ENCODE data around the gene RGS3. TPM values are rescaled to one million over a fixed set of nuclear protein-coding genes. Genes with fewer than 3 reads are reported as not detected.

RGS3 gene
- polyA plus RNA-seq, 1 donor: 33.0 TPM

DNA sequence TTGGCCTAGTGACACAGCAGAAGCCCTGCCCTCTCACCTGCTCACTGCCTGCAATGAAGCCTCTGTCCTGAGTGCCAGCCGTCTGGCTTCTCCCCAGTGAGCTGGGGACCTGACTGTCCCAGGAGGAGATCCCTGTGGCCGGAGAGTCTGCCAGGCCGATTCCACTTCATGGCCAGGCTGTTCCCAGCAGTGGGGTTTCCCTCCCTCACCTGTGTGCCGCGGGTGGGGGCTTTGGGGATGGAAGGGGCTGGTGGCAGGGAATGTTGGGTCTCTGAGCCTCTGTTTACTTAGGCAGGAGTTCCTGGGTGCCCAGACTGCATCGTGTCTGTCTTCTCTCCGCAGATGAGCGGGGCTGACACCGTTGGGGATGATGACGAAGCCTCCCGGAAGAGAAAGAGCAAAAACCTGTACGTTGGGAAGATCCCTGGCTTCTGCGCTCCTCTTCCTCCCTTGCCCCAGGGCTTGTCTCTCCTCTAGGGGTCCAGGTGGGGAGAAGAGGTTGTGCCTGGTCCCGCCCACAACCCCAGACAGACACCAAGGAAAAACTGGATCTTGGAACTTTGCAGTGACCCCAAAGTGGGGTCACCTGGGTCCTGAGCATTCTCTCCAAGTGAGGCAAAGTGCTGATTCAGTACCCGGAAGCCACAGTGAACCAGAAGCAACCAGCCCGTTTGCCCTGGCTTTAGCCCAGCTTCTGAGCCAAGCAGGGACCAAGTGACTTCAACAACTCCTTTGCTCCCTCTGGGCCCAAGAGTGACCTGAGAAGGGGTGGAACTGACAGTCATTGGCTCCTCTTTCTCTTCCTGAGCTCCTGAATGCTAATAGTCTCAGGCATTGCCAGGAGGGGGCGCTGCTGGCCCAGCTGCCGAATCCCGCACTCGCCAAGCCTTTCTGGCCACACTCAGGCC lies 127.7 kb downstream of the RGS3 start:
- H3K27me3 ChIP-seq (ENCODE audit: control insufficient read depth, insufficient read depth, low read length): no peaks in the 10 kb centered on the region
- WGBS (ENCODE audit: insufficient coverage, low lambda C conversion rate): no CpG with 5 or more reads among the region's 20 CpGs
- H3K4me3 ChIP-seq (ENCODE audit: low read length): no peak overlapping the region
- peaks cover 9% of the 10 kb centered on the region for H3K4me1 ChIP-seq (ENCODE audit: control insufficient read depth, insufficient read depth, low read length)
- peak; percentile 63 to 69 for DNase-seq
- peaks cover 19% of the 10 kb centered on the region for H3K36me3 ChIP-seq (ENCODE audit: control insufficient read depth, insufficient read depth, low read length)
- H3K9me3 ChIP-seq (ENCODE audit: control insufficient read depth, low read depth, low read length): no peaks in the 10 kb centered on the region
- no peak overlapping the region for H3K27ac ChIP-seq (ENCODE audit: low read length)

DNA sequence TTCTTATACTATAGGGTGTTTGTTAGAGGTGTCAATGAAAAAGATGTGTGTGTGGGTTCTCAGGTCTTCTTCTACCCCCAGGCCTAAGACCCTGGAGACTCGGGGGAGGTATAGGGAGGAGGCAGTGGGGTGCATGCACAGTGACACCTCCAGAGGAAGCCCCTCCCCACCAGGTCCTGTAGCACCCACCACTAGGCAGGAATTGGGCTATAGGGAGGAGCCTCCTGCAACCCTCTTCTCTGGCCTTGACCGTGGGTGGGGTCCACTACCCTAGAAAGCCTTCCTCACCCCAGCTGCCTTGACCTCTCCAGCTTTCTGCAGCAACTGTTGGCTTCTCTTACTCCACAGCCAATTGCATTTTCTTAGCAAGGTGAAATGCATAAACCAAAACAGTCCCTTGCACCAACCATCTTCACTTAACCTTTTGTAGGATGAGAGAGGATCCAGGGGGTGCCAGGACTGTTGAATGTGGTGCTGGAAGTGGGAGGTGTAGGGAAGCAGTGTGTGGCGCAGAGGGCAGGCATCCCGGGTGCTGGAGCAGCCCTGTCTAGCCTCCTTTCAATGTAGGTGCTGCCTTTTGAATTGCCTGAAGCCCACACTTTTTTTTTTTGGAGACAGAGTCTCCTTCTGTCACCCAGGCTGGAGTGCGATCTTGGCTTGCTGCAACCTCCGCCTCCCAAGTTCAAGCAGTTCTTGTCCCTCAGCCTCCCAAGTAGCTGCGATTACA lies 128.5 kb downstream of the RGS3 start:
- WGBS (ENCODE audit: insufficient coverage, low lambda C conversion rate): 100% methylated on average over 2 of the region's 7 CpGs
- peaks cover 9% of the 10 kb centered on the region for H3K4me1 ChIP-seq (ENCODE audit: control insufficient read depth, insufficient read depth, low read length)
- no peaks in the 10 kb centered on the region for H3K27me3 ChIP-seq (ENCODE audit: control insufficient read depth, insufficient read depth, low read length)
- H3K9me3 ChIP-seq (ENCODE audit: control insufficient read depth, low read depth, low read length): no peaks in the 10 kb centered on the region
- DNase-seq: no peak
- H3K36me3 ChIP-seq (ENCODE audit: control insufficient read depth, insufficient read depth, low read length): peaks cover 19% of the 10 kb centered on the region
- no peak overlapping the region for H3K27ac ChIP-seq (ENCODE audit: low read length)
- no peak overlapping the region for H3K4me3 ChIP-seq (ENCODE audit: low read length)

DNA sequence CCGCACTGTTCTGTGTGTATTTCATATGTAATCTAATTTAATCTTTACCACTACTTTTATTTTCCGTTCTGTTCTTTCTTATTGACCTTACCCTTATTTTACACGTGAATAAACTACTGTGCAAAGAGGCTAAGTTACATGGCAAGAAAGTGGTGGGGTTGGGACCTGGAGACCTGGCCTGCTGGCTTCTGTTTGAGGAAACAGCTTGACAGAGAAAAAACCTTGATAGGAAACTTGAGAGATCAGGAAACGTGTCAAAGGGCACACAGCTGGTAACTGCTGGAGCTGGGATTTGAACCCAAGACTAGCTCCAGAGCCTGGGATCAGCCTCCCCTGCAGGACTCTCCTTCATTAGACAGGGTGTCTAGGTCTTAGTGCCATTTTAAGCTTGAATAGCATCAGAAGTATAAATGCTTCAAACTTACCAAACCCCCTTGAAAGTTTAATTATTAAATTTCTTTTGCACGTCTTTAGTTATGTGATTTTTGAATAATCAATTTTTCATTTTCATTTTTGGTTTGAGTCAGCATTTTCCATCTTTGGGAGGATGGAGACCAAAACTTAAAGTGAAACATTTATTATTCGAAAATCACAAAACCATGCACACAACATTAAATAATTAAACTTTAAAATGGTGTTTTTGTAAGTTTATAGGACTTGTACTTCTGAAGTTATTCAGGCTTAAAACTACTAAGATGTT lies 129.5 kb downstream of the RGS3 start:
- Histone ChIP-seq H3K9me3 (ENCODE audit: control insufficient read depth, low read depth, low read length) (no peaks in the 10 kb centered on the region), H3K4me1 (ENCODE audit: control insufficient read depth, insufficient read depth, low read length) (peaks cover 9% of the 10 kb centered on the region), H3K27me3 (ENCODE audit: control insufficient read depth, insufficient read depth, low read length) (no peaks in the 10 kb centered on the region), H3K36me3 (ENCODE audit: control insufficient read depth, insufficient read depth, low read length) (peaks cover 28% of the 10 kb centered on the region), H3K27ac (ENCODE audit: low read length) (peak overlapping the region; percentile 51), H3K4me3 (ENCODE audit: low read length) (no peak overlapping the region)
- 95% methylated on average over 5 of the region's 6 CpGs for WGBS (ENCODE audit: insufficient coverage, low lambda C conversion rate)
- no peak for DNase-seq

GRCh38 chr9:113593682-113594281 lies 130.3 kb downstream of the RGS3 start:
- Histone ChIP-seq H3K4me3 (ENCODE audit: low read length) (peak overlapping the region; percentile 46), H3K36me3 (ENCODE audit: control insufficient read depth, insufficient read depth, low read length) (peaks cover 28% of the 10 kb centered on the region), H3K9me3 (ENCODE audit: control insufficient read depth, low read depth, low read length) (no peaks in the 10 kb centered on the region), H3K4me1 (ENCODE audit: control insufficient read depth, insufficient read depth, low read length) (peaks cover 9% of the 10 kb centered on the region), H3K27ac (ENCODE audit: low read length) (peak overlapping the region; percentile 51), H3K27me3 (ENCODE audit: control insufficient read depth, insufficient read depth, low read length) (no peaks in the 10 kb centered on the region)
- WGBS (ENCODE audit: insufficient coverage, low lambda C conversion rate): no CpG with 5 or more reads among the region's 15 CpGs
- DNase-seq: peak; percentile 94

- no peak for DNase-seq
Measured at GRCh38 chr9:113594484-113595299, 131.2 kb downstream of the RGS3 start.

DNA sequence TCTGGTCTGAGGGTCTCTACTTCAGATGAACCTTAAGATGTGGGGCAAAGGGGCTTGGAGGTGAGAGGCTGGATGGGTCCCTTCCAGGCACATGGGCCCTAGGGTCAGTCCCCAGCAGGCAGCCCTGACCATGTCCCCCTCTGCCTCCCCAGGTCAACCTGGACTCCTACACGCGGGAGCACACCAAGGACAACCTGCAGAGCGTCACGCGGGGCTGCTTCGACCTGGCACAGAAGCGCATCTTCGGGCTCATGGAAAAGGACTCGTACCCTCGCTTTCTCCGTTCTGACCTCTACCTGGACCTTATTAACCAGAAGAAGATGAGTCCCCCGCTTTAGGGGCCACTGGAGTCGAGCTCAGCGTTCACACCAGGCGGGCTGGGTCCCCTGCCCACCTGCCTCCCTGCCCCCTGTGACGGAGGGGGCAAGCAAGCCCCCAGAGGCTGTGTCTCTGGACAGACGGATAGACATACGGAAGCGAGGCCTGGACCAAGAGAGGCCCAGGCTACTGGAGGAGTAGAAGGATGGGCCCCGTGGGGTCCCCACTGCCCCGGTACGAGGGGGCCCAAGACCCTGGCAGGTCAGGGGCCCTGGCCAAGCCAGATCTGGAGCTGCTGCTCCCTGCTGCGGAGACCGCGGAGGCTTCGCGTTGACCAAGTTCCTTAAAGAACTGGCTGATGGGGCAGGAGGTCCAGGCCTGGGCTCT lies 133.2 kb downstream of the RGS3 start:
- no peak overlapping the region for H3K4me3 ChIP-seq (ENCODE audit: low read length)
- DNase-seq: no peak
- no CpG with 5 or more reads among the region's 27 CpGs for WGBS (ENCODE audit: insufficient coverage, low lambda C conversion rate)

More at GRCh38 chr9:113594484-113595299, 131.2 kb downstream of the RGS3 start:
- H3K27me3 ChIP-seq (ENCODE audit: control insufficient read depth, insufficient read depth, low read length): no peaks in the 10 kb centered on the region
- no CpG with 5 or more reads among the region's 19 CpGs for WGBS (ENCODE audit: insufficient coverage, low lambda C conversion rate)
- H3K27ac ChIP-seq (ENCODE audit: low read length): peak overlapping the region; percentile 4
- peak overlapping the region; percentile 46 for H3K4me3 ChIP-seq (ENCODE audit: low read length)
- peaks cover 9% of the 10 kb centered on the region for H3K4me1 ChIP-seq (ENCODE audit: control insufficient read depth, insufficient read depth, low read length)
- peaks cover 28% of the 10 kb centered on the region for H3K36me3 ChIP-seq (ENCODE audit: control insufficient read depth, insufficient read depth, low read length)
- no peaks in the 10 kb centered on the region for H3K9me3 ChIP-seq (ENCODE audit: control insufficient read depth, low read depth, low read length)

DNA sequence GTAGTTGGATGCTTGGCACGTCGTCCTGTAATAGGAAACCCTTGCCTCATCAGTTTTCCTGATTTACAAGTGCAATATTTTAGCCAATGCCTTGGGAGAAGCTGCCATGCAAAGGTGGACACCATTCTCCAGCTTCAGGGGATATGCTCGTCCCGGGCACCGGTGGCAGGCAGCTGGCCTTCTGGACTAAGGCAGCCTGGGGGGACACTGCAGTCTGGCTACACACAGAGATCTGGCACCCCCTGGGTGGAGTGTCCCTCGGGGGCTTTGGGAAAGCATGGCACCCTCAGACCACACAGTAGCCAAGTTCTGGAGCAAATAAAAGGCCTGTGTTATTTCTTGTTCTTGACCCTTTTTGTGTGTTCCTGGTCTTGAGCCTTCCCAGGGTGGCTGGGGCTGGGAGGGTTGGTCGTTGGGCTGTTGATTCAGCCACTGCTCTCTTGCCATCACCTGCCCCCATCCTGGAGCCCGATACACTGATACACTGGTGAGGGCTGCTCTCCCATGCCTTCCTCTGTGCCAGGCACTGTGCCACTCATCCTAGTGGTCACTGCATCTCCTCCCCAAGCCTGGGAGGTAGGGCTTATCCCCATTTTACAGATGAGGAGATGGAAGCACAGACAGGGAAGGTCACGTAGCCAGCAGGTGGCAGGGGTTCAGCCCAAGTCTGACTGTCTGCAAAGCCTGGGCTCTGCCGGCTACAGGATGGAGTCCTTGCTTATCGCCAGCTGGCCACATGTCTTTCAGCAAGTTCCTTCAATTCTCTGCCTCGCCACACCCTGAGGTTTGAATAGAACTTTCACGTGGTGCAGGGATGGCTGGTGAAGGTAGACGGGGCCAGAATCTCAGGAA lies 134.1 kb downstream of the RGS3 start:
- Histone ChIP-seq H3K27ac (ENCODE audit: low read length) (no peak overlapping the region), H3K36me3 (ENCODE audit: control insufficient read depth, insufficient read depth, low read length) (peaks cover 28% of the 10 kb centered on the region), H3K4me1 (ENCODE audit: control insufficient read depth, insufficient read depth, low read length) (peaks cover 18% of the 10 kb centered on the region), H3K4me3 (ENCODE audit: low read length) (no peak overlapping the region), H3K27me3 (ENCODE audit: control insufficient read depth, insufficient read depth, low read length) (no peaks in the 10 kb centered on the region), H3K9me3 (ENCODE audit: control insufficient read depth, low read depth, low read length) (no peaks in the 10 kb centered on the region)
- DNase-seq: no peak
- WGBS (ENCODE audit: insufficient coverage, low lambda C conversion rate): no CpG with 5 or more reads among the region's 14 CpGs

More for the DNA sequence above, 133.2 kb downstream of the RGS3 start:
- H3K9me3 ChIP-seq (ENCODE audit: control insufficient read depth, low read depth, low read length): no peaks in the 10 kb centered on the region
- H3K27ac ChIP-seq (ENCODE audit: low read length): no peak overlapping the region
- no peaks in the 10 kb centered on the region for H3K27me3 ChIP-seq (ENCODE audit: control insufficient read depth, insufficient read depth, low read length)
- H3K36me3 ChIP-seq (ENCODE audit: control insufficient read depth, insufficient read depth, low read length): peaks cover 28% of the 10 kb centered on the region
- H3K4me1 ChIP-seq (ENCODE audit: control insufficient read depth, insufficient read depth, low read length): peaks cover 9% of the 10 kb centered on the region

GRCh38 chr9:113598451-113598850 lies 134.9 kb downstream of the RGS3 start:
- Histone ChIP-seq H3K4me1 (ENCODE audit: control insufficient read depth, insufficient read depth, low read length) (peaks cover 22% of the 10 kb centered on the region), H3K9me3 (ENCODE audit: control insufficient read depth, low read depth, low read length) (no peaks in the 10 kb centered on the region), H3K4me3 (ENCODE audit: low read length) (no peak overlapping the region), H3K27ac (ENCODE audit: low read length) (no peak overlapping the region), H3K27me3 (ENCODE audit: control insufficient read depth, insufficient read depth, low read length) (no peaks in the 10 kb centered on the region), H3K36me3 (ENCODE audit: control insufficient read depth, insufficient read depth, low read length) (peaks cover 28% of the 10 kb centered on the region)
- WGBS (ENCODE audit: insufficient coverage, low lambda C conversion rate): no CpG with 5 or more reads among the region's 2 CpGs
- no peak for DNase-seq
